H1 (cell line): ENCODE results near the gene CKLF. TPM values are rescaled to one million over a fixed set of nuclear protein-coding genes. Genes with fewer than 3 reads are reported as not detected.

Experiments used
- CHD7 ChIP-seq: fragments of 300-600 bp; sonication (generic); IDR thresholded peaks from 2 replicates; pipeline ENCODE4 v1.7.1; 2012; ENCODE audit warnings: low read length, moderate library complexity, mild to moderate bottlenecking, inconsistent platforms; ENCODE audit not compliant: insufficient replicate concordance
- SRF ChIP-seq: IDR thresholded peaks from 2 replicates; pipeline ENCODE4 v1.6.1; 2011; ENCODE audit warnings: mild to moderate bottlenecking, low read depth, low read length, moderate library complexity
- polyA plus RNA-seq, 7 experiments: library from polyadenylated mRNA; depleted of rRNA in 3 of 7; stranded (reverse) in 5 of 7; unstranded in 2 of 7; fragments of >200 nt in 5 of 7; fragments of 200-250 nt in 2 of 7; gene quantifications; 1 replicate in 5 of 7; 2 replicates in 1 of 7; 4 replicates in 1 of 7; pipeline versions ENCODE4 v1.2.1 to v1.2.3, GENCODE V29; 2011 to 2013; ENCODE audit warnings: missing spikeins in 2 of 7, mixed read lengths in 2 of 7
- total RNA-seq: library from RNA; stranded (reverse); fragmentation: NEBNext Ultra II Directional; extraction: Animal tissue kit (Norgen Biotek cat#: 25700); gene quantifications from 2 replicates; pipeline ENCODE4 v1.2.1, GENCODE V29; 2021

CKLF gene
- total and polyA plus RNA-seq, 2 of the 8 experiments (the other 6 are each of a cell fraction or from before 2014, with no cell fraction given): 21.1 to 63.5 TPM

GRCh38 chr16:66517586-66518263 lies 34.7 kb upstream of the CKLF start (continued):
- TF ChIP-seq CHD7 (no peak), SRF (no peak)
- TF ChIP-seq, all 59 proteins: peak for 0
